ENCODE results near the gene RXFP3.

The RXFP3 gene

GRCh38 chr5:33921002-33921401 lies 15.2 kb upstream of the RXFP3 start:
- H3K4me3 ChIP-seq (ENCODE audit: low read depth, low read length), result no peak overlapping the region
- DNase-seq (ENCODE audit: low read depth), result no peak
- TF ChIP-seq CTCF (IDR thresholded peaks at IDR 0.05; ENCODE audit: low read depth, low read length), result no peak
- TF ChIP-seq MAX (IDR thresholded peaks at IDR 0.05; ENCODE audit: low read depth, low read length), result no peak
- no peak for TF ChIP-seq POLR2A (IDR thresholded peaks at IDR 0.05; ENCODE audit: extremely low read depth, insufficient read length)
- no peak for TF ChIP-seq MYC (IDR thresholded peaks at IDR 0.05; ENCODE audit: low read depth, low read length)

GRCh38 chr5:33925278-33925677 lies 10.9 kb upstream of the RXFP3 start:
- DNase-seq (ENCODE audit: low read depth), result no peak
- no peak overlapping the region for H3K4me3 ChIP-seq (ENCODE audit: low read depth, low read length)
- TF ChIP-seq POLR2A (IDR thresholded peaks at IDR 0.05; ENCODE audit: extremely low read depth, insufficient read length), result no peak
- no peak for TF ChIP-seq MAX (IDR thresholded peaks at IDR 0.05; ENCODE audit: low read depth, low read length)
- no peak for TF ChIP-seq CTCF (IDR thresholded peaks at IDR 0.05; ENCODE audit: low read depth, low read length)
- TF ChIP-seq MYC (IDR thresholded peaks at IDR 0.05; ENCODE audit: low read depth, low read length), result no peak

GRCh38 chr5:33927685-33928084 lies 8.5 kb upstream of the RXFP3 start:
- TF ChIP-seq POLR2A (IDR thresholded peaks at IDR 0.05; ENCODE audit: extremely low read depth, insufficient read length), result no peak
- TF ChIP-seq CTCF (IDR thresholded peaks at IDR 0.05; ENCODE audit: low read depth, low read length), result no peak
- no peak for DNase-seq (ENCODE audit: low read depth)
- H3K4me3 ChIP-seq (ENCODE audit: low read depth, low read length), result no peak overlapping the region

- TF ChIP-seq CTCF (IDR thresholded peaks at IDR 0.05; ENCODE audit: low read depth, low read length) (no peak), POLR2A (IDR thresholded peaks at IDR 0.05; ENCODE audit: extremely low read depth, insufficient read length) (no peak), MAX (IDR thresholded peaks at IDR 0.05; ENCODE audit: low read depth, low read length) (no peak), MYC (IDR thresholded peaks at IDR 0.05; ENCODE audit: low read depth, low read length) (no peak)
- DNase-seq (ENCODE audit: low read depth), result no peak
- H3K4me3 ChIP-seq (ENCODE audit: low read depth, low read length), result no peak overlapping the region
Measured at GRCh38 chr5:33928283-33928682, 7.9 kb upstream of the RXFP3 start.

GRCh38 chr5:33929925-33930690 lies 6.1 kb upstream of the RXFP3 start:
- no peak overlapping the region for H3K4me3 ChIP-seq (ENCODE audit: low read depth, low read length)
- TF ChIP-seq POLR2A (IDR thresholded peaks at IDR 0.05; ENCODE audit: extremely low read depth, insufficient read length) (no peak), CTCF (IDR thresholded peaks at IDR 0.05; ENCODE audit: low read depth, low read length) (no peak), MYC (IDR thresholded peaks at IDR 0.05; ENCODE audit: low read depth, low read length) (no peak), MAX (IDR thresholded peaks at IDR 0.05; ENCODE audit: low read depth, low read length) (no peak)

More at GRCh38 chr5:33929925-33930690, 6.1 kb upstream of the RXFP3 start:
- DNase-seq (ENCODE audit: low read depth), result no peak
